Fibroblast of villous mesenchyme (primary cell): ENCODE results near the gene THTPA. TPM values are rescaled to one million over a fixed set of nuclear protein-coding genes. Genes with fewer than 3 reads are reported as not detected.

Experiments used
- DNase-seq: peaks from one replicate; pipeline ENCODE4 v3.0.0-alpha.2; 2010; ENCODE audit warnings: low read depth
- H3K4me3 ChIP-seq: 2 replicates; pipeline ENCODE4 v1.5.1; 2011; ENCODE audit warnings: low read depth, mild to moderate bottlenecking, low read length
- CTCF ChIP-seq: IDR thresholded peaks from 2 replicates; pipeline ENCODE4 v1.5.1; 2012; ENCODE audit warnings: low read depth, mild to moderate bottlenecking, low read length; ENCODE audit not compliant: insufficient read depth
- total RNA-seq: library from RNA; depleted of rRNA; stranded (reverse); fragments of >200 nt; gene quantifications from 2 replicates; pipeline ENCODE4 v1.2.3, GENCODE V29; 2012

THTPA gene
- total RNA-seq, 1 donor, result 15.5 TPM

DNA sequence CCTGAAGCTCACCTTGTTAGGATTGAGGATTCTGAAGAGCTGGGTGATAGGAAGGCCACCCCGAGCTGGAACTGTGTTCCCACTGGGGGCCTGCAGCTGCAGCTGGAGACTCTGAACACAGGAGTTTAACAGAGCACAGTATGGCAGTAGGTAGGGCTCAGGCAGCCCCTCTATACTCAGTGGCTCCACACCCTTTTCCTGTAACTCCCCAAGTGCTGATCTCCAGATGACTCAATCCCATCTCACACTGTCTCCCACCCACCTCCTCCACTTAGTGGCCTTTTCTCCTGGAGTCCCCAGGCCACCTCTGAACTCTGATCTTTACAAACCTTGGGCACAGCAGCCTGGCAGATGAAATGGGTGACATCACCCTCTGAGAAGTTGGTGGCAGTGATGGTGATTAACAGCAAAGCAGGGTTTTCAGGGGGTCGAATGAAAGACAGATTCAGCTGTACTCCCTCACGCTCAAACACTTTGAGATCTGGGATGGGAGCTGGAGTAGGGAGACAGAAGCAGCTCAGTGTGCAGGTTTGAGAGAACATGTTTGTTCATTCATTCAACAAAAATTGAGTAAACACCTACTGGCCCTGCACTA lies 4.0 kb downstream of the THTPA start:
- no peak for TF ChIP-seq CTCF
- H3K4me3 ChIP-seq, result no peak overlapping the region
- DNase-seq, result no peak

DNA sequence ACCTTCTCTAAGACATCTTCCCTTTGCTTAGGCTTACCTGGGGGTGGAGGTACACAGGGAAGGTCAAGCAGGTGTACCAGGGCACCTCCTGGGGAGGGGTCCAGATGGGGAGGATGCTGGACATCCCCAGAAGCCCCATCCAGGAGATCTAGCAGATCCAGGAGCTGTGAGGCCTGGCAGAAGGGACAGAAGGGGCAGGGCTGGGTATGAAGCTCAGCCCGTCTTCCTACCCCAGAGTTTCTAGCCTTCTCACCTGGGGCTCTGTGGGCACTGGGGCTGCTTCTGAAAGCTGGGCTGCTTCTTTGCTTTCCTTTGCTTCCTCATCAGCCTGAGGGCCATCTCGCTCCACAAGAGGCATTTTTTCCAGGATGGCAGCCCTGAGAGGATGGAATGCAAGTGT lies 5.2 kb downstream of the THTPA start:
- H3K4me3 ChIP-seq, result no peak overlapping the region
- no peak for TF ChIP-seq CTCF
- DNase-seq, result no peak

DNA sequence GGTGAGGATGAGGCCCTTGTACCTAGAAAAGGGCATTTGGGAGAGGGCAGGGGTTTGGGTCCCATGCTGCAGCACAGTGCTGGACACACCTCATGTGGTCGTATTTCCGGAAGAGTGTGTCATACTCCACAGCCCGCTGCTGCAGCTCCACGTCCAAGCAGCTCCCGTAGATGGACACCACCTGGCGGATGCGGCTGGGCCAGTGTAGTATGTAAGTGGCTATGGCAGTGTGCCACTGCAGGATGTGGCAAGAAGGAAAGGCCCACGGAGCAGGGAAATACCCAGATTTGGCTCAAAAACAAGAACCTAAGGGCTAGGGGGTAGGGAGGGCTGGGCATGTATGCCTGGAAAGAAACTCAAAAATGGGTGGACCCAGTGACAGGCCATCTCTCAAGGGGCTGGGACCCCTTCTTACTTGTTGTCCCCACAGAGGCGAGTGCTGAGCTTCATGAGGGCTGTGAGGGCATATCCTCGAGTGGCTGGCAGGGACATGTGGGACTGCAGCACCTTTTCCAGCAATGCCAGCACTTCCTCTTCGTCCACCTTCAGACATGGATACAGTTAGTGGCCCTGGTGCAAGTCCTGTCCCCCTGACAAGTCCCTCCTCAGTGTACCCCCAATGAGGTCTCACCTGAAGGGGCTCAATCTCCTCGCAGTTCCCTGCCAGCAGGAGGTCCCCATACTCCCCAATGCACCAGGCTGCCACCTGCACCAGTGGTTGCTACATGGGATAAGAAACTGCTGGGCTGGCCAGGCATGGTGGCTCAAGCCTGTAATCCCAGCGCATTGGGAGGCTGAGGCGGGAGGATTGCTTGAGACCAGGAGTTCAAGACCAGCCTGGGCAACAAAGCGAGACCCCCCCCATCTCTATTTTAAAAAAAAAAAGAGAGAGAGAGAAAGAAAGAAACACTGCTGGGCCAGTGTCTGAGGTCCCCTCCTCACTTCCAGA lies 6.1 kb downstream of the THTPA start:
- no peak for TF ChIP-seq CTCF
- H3K4me3 ChIP-seq, result no peak overlapping the region
- DNase-seq, result no peak

GRCh38 chr14:23562822-23563472 lies 6.9 kb downstream of the THTPA start:
- peak; percentile 95 for TF ChIP-seq CTCF
- H3K4me3 ChIP-seq, result no peak overlapping the region
- peak; percentile 41 for DNase-seq

DNA sequence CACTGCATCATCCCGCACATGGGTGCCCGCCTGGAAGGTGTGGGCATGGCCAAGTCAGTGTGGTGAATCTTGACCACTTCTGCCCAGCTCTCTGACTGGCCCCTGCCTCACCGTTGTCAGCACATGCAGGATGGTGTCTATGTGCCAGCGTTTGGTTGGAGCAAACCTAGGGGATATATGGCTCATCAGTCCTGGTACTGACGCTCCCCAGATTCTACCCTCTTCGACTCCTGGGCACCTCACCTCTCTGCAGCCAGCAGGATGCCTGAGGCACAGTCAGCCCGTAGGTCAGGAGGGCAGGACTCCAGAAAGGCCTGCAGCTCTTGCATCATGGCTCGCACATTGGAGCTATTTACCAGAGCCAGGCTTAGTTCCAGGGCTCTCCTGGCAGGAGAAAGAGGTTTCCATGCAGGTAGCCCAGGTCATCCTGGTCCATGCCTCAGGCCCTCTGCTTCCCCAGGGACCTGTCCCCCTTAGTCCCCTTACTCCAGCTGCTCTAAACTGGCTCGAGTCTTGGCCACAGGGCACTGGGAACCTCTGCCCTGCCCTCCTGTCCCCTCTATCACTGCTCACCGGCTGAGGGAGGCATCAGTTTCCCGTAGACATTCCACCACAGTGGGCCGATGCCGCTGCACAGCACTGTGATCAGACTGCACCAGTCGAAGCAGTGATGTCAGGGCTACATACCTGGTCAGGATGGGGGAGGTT lies 7.6 kb downstream of the THTPA start:
- TF ChIP-seq CTCF, result no peak
- DNase-seq, result no peak
- H3K4me3 ChIP-seq, result no peak overlapping the region

GRCh38 chr14:23564181-23564812 lies 8.2 kb downstream of the THTPA start:
- no peak overlapping the region for H3K4me3 ChIP-seq
- DNase-seq, result no peak
- no peak for TF ChIP-seq CTCF
